NCI-H526 treated with DMSO at 0.1 percent for 48 hours (cell line): ENCODE measurements around the gene MRLN.
A peak's percentile ranks its signal among the peaks of the same experiment; 100 is the strongest.
"Not testable (repeated sequence)": the region's sequence is repeated elsewhere in the genome, so short reads cannot be mapped to it uniquely, and the experiment has no call there.

Source experiments
- DNase-seq: peaks from one replicate; lab custom pipeline; 2025; lab: John Stamatoyannopoulos, UW

Gene MRLN

GRCh38 chr10:59745163-59745650 is 8.0 kb downstream of the MRLN start:
- no peak for DNase-seq

- DNase-seq = not testable (repeated sequence)
Observed at GRCh38 chr10:59744762-59745161, 8.5 kb downstream of the MRLN start.

GRCh38 chr10:59744156-59744555 is 9.1 kb downstream of the MRLN start:
- DNase-seq = not testable (repeated sequence)

GRCh38 chr10:59741583-59741982 is 11.7 kb downstream of the MRLN start:
- no peak for DNase-seq

- no peak for DNase-seq
Observed at GRCh38 chr10:59741048-59741447, 12.2 kb downstream of the MRLN start.

GRCh38 chr10:59736749-59737148 is 16.5 kb downstream of the MRLN start:
- DNase-seq = no peak

GRCh38 chr10:59735296-59735695 is 18.0 kb downstream of the MRLN start:
- no peak for DNase-seq

- DNase-seq = no peak
Observed at GRCh38 chr10:59734014-59734462, 19.2 kb downstream of the MRLN start.

GRCh38 chr10:59733321-59734013 is 19.8 kb downstream of the MRLN start:
- DNase-seq = not testable (repeated sequence)

GRCh38 chr10:59732849-59733248 is 20.4 kb downstream of the MRLN start:
- not testable (repeated sequence) for DNase-seq

GRCh38 chr10:59729167-59729566 is 24.1 kb downstream of the MRLN start:
- not testable (repeated sequence) for DNase-seq

- DNase-seq = no peak
Observed at GRCh38 chr10:59724098-59724938, 28.9 kb downstream of the MRLN start.

GRCh38 chr10:59720377-59720776 is 32.9 kb downstream of the MRLN start:
- DNase-seq = no peak

GRCh38 chr10:59719374-59719773 is 33.9 kb downstream of the MRLN start:
- DNase-seq = no peak

GRCh38 chr10:59718257-59718656 is 35.0 kb downstream of the MRLN start:
- DNase-seq = no peak

GRCh38 chr10:59713196-59713821 is 39.9 kb downstream of the MRLN start:
- no peak for DNase-seq

GRCh38 chr10:59711871-59712494 is 41.3 kb downstream of the MRLN start:
- DNase-seq = no peak

- peak; percentile 11 for DNase-seq
Observed at GRCh38 chr10:59709395-59710125, 43.7 kb downstream of the MRLN start, which contains the start of gene SLC16A9. TSS of gene SLC16A9 (minus strand) at chr10:59709850. CDS start at chr10:59684291, 25,559 bp downstream.

GRCh38 chr10:59708816-59709394 is 44.4 kb downstream of the MRLN start:
- no peak for DNase-seq

- no peak for DNase-seq
Observed at GRCh38 chr10:59706851-59707797, 46.1 kb downstream of the MRLN start.
